Activated T-helper 17 cell treated with anti-CD3 and anti-CD28 coated beads, Interleukin-2, amount 50 U/mL, for 72 hours (primary cell): ENCODE results near the gene WNT4. TPM values are rescaled to one million over a fixed set of nuclear protein-coding genes. Genes with fewer than 3 reads are reported as not detected.

Experiments
- ATAC-seq: fragments of 150-1000 bp; cut with Tn5 transposase; replicated peaks from 2 replicates; pipeline ENCODE4 v1.10.0; 2021; ENCODE audit warnings: mild to moderate bottlenecking, moderate library complexity
- H3K27ac Mint-ChIP-seq: one replicate; pipeline ENCODE4 v1.8.0; 2022; ENCODE audit warnings: mixed read lengths
- H3K27me3 Mint-ChIP-seq: one replicate; pipeline ENCODE4 v1.8.0; 2022; ENCODE audit warnings: mixed read lengths
- H3K36me3 Mint-ChIP-seq: one replicate; pipeline ENCODE4 v1.8.0; 2022; ENCODE audit warnings: low read depth, mild to moderate bottlenecking, mixed read lengths
- H3K4me1 Mint-ChIP-seq: one replicate; pipeline ENCODE4 v1.8.0; 2022; ENCODE audit warnings: mixed read lengths
- H3K4me3 Mint-ChIP-seq: one replicate; pipeline ENCODE4 v1.8.0; 2022; ENCODE audit warnings: mild to moderate bottlenecking, mixed read lengths
- H3K9me3 Mint-ChIP-seq: one replicate; pipeline ENCODE4 v1.8.0; 2022; ENCODE audit warnings: mixed read lengths
- total RNA-seq, 2 donors: library from RNA; stranded (reverse); gene quantifications; one replicate each; pipeline ENCODE4 v1.2.3, GENCODE V29; 2022

WNT4 gene
- total RNA-seq, 2 donors from 2014 or later, result not detected

GRCh38 chr1:22129501-22130117, 13.3 kb downstream of the WNT4 start:
- Mint-ChIP-seq H3K4me1 (no peaks in the 10 kb centered on the region), H3K9me3 (no peaks in the 10 kb centered on the region), H3K27me3 (no peaks in the 10 kb centered on the region), H3K36me3 (no peaks in the 10 kb centered on the region), H3K4me3 (no peak overlapping the region), H3K27ac (no peak overlapping the region)
- ATAC-seq, result no peak

DNA sequence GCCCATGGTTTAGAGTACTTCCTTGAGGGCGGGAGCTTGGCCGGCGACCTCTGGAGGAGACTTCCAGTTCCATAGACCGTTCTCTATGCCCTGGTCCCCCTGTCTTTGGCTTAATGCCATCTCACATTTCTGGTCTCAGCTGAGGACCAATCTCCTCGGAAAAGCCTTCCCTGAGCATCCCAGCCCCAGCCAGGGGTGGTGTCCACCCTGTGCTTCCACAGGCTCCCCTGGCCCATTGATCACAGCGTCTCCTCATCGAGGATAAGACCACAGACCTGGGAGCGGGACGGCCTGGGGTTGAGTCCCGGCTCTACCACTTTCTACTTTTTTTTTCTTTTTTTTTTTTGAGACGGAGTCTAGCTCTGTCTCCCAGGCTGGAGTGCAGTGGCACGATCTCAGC, 14.5 kb downstream of the WNT4 start:
- no peak overlapping the region for H3K27ac Mint-ChIP-seq
- no peaks in the 10 kb centered on the region for H3K27me3 Mint-ChIP-seq
- no peaks in the 10 kb centered on the region for H3K36me3 Mint-ChIP-seq
- H3K4me3 Mint-ChIP-seq, result no peak overlapping the region
- no peak for ATAC-seq
- H3K4me1 Mint-ChIP-seq, result no peaks in the 10 kb centered on the region
- H3K9me3 Mint-ChIP-seq, result no peaks in the 10 kb centered on the region

DNA sequence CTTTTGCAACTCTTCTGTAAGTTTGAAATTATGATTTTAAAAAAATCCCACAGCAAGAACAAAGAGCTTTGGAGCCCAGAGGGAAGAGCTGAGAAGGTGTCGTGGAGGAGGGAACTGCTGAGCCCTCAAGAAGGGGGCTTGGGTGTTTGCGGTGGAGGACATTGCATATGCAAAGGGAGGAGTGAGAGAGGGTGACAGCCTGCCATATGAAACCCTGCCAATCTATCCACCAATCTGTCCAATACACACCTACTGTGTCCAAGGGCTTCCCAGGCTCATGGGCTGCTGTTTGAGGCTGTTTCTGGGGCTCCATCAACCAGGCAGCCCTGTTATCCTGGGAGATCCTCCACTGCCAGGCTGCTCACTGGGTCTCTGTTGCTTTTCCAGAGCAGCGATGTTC, 15.2 kb downstream of the WNT4 start:
- H3K27me3 Mint-ChIP-seq, result no peaks in the 10 kb centered on the region
- no peaks in the 10 kb centered on the region for H3K9me3 Mint-ChIP-seq
- ATAC-seq, result no peak
- no peak overlapping the region for H3K4me3 Mint-ChIP-seq
- H3K36me3 Mint-ChIP-seq, result no peaks in the 10 kb centered on the region
- H3K27ac Mint-ChIP-seq, result no peak overlapping the region
- no peaks in the 10 kb centered on the region for H3K4me1 Mint-ChIP-seq

GRCh38 chr1:22127248-22127647, 15.6 kb downstream of the WNT4 start:
- Mint-ChIP-seq H3K4me3 (no peak overlapping the region), H3K27ac (no peak overlapping the region), H3K27me3 (no peaks in the 10 kb centered on the region), H3K9me3 (no peaks in the 10 kb centered on the region), H3K36me3 (no peaks in the 10 kb centered on the region), H3K4me1 (no peaks in the 10 kb centered on the region)
- no peak for ATAC-seq

GRCh38 chr1:22126531-22126930, 16.4 kb downstream of the WNT4 start:
- peak overlapping the region; percentile 24 for H3K27ac Mint-ChIP-seq
- H3K4me3 Mint-ChIP-seq, result no peak overlapping the region
- no peaks in the 10 kb centered on the region for H3K4me1 Mint-ChIP-seq
- H3K9me3 Mint-ChIP-seq, result no peaks in the 10 kb centered on the region
- no peaks in the 10 kb centered on the region for H3K36me3 Mint-ChIP-seq
- ATAC-seq, result no peak
- no peaks in the 10 kb centered on the region for H3K27me3 Mint-ChIP-seq

- H3K27me3 Mint-ChIP-seq, result no peaks in the 10 kb centered on the region
- H3K27ac Mint-ChIP-seq, result peak overlapping the region; percentile 47
- H3K4me1 Mint-ChIP-seq, result no peaks in the 10 kb centered on the region
- no peak overlapping the region for H3K4me3 Mint-ChIP-seq
- peaks cover under 1% of the 10 kb centered on the region for H3K36me3 Mint-ChIP-seq
- H3K9me3 Mint-ChIP-seq, result no peaks in the 10 kb centered on the region
- no peak for ATAC-seq
These were observed 18.2 kb downstream of the WNT4 start for GRCh38 chr1:22124592-22125229.

DNA sequence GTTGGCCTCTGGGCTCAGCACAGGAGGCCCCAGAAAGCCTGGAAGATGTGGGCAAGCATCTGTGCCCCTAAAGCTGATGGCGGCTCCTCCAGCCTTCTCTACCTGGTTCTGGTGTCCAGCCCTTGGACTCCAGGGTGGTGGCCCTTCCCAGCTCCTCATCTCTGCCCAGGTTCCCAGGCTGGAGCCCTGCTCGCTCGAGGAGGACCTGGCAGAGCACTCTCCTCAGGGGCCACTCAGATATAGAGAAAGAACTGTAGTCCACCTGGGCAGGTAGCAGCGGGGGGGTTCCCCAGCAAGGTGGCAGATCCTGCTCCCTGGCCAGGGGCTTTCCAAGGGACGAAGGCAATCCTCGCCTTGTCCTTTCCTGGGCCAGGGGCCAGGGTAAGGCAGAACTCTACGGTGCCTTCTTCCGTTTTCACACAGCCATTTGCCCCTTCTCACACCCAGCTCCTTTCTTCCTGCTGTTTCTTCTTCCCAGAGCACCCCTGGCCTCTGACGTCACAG, 18.9 kb downstream of the WNT4 start:
- Mint-ChIP-seq H3K27me3 (no peaks in the 10 kb centered on the region), H3K4me3 (no peak overlapping the region), H3K36me3 (peaks cover 8% of the 10 kb centered on the region), H3K27ac (peak overlapping the region; percentile 47), H3K4me1 (peaks cover 2% of the 10 kb centered on the region), H3K9me3 (no peaks in the 10 kb centered on the region)
- ATAC-seq, result no peak

- Mint-ChIP-seq H3K36me3 (peaks cover 12% of the 10 kb centered on the region), H3K27ac (no peak overlapping the region), H3K27me3 (no peaks in the 10 kb centered on the region), H3K9me3 (no peaks in the 10 kb centered on the region), H3K4me3 (no peak overlapping the region), H3K4me1 (peaks cover 6% of the 10 kb centered on the region)
- ATAC-seq, result no peak
These were observed 19.9 kb downstream of the WNT4 start for GRCh38 chr1:22123071-22123390.

DNA sequence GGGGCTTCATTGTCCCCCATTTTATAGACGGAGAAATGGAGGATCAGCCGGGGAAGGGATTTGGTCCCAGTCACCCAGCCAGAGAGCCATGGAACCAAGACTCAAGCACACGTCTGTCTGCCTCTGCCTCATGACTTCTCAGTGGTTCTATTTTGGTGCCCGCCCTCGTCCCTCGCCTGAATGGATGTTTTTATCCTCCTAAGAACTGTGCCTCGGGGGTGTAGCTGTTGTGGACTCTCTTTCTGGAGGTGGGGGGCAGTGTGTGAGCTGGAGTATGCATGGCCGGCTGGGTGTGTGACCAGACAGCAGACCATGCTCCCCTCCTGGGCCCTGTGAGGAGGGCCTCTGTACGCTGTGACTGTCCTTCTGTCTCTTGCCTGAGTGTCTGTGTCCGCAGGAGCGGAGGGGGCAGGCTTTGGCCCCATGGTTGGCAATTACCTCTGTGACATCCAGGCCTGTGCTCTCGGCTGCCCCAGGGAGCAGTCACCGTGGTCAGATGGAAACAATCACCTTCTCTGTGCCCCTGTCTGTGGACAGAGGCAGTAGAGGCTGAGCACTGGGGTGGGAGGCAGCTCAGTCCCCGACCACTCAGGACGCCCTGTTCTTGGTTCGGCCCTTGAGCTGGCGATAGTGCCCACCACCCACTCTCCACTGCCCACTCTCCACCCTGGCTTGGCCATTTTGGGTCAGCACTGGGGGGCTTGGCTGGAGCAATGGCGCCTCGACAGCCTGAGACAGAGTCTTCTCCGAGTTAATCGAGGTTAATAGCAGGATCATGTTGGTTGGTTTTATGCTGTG, 20.4 kb downstream of the WNT4 start:
- Mint-ChIP-seq H3K36me3 (peaks cover 12% of the 10 kb centered on the region), H3K4me3 (no peak overlapping the region)
- ATAC-seq, result no peak

DNA sequence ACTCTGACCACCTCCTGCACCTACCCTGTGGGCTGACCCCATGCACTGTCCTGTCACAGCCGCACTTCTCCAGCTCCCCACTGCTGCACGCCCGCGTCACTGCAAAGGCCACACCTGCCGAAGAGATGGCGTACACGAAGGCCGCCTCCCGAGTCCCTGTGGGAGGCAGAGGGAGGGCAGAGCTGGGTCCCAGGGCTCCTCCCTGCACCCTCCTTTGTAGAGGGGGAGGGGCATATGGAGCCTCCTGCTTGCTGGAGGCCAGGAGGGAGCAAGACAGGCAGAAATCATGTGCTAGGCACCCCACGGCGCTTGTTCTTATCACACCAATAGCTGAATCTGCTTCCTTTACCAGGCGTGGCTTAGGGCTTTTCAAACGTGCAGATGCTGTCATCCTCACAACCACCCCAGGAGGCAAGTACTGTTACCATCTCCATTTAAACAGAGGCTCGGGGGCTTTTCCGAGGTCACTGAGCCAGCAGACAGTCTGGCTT, 21.4 kb downstream of the WNT4 start:
- Mint-ChIP-seq H3K4me3 (no peak overlapping the region), H3K4me1 (peaks cover 11% of the 10 kb centered on the region), H3K27ac (no peak overlapping the region), H3K27me3 (no peaks in the 10 kb centered on the region), H3K9me3 (no peaks in the 10 kb centered on the region), H3K36me3 (peaks cover 22% of the 10 kb centered on the region)
- ATAC-seq, result no peak

More for the DNA sequence above, 20.4 kb downstream of the WNT4 start:
- Mint-ChIP-seq H3K27ac (no peak overlapping the region), H3K4me1 (peaks cover 6% of the 10 kb centered on the region), H3K27me3 (no peaks in the 10 kb centered on the region), H3K9me3 (no peaks in the 10 kb centered on the region)

- H3K36me3 Mint-ChIP-seq, result peaks cover 26% of the 10 kb centered on the region
- no peaks in the 10 kb centered on the region for H3K27me3 Mint-ChIP-seq
- H3K4me3 Mint-ChIP-seq, result no peak overlapping the region
- H3K9me3 Mint-ChIP-seq, result no peaks in the 10 kb centered on the region
- peaks cover 11% of the 10 kb centered on the region for H3K4me1 Mint-ChIP-seq
- ATAC-seq, result no peak
- H3K27ac Mint-ChIP-seq, result peak overlapping the region; percentile 4
These were observed 22.5 kb downstream of the WNT4 start for GRCh38 chr1:22120469-22120790.

- no peaks in the 10 kb centered on the region for H3K27me3 Mint-ChIP-seq
- no peak for ATAC-seq
- peaks cover 11% of the 10 kb centered on the region for H3K4me1 Mint-ChIP-seq
- H3K36me3 Mint-ChIP-seq, result peaks cover 31% of the 10 kb centered on the region
- peak overlapping the region; percentile 82 for H3K27ac Mint-ChIP-seq
- no peak overlapping the region for H3K4me3 Mint-ChIP-seq
- H3K9me3 Mint-ChIP-seq, result no peaks in the 10 kb centered on the region
These were observed 23.1 kb downstream of the WNT4 start for GRCh38 chr1:22119626-22120468.

DNA sequence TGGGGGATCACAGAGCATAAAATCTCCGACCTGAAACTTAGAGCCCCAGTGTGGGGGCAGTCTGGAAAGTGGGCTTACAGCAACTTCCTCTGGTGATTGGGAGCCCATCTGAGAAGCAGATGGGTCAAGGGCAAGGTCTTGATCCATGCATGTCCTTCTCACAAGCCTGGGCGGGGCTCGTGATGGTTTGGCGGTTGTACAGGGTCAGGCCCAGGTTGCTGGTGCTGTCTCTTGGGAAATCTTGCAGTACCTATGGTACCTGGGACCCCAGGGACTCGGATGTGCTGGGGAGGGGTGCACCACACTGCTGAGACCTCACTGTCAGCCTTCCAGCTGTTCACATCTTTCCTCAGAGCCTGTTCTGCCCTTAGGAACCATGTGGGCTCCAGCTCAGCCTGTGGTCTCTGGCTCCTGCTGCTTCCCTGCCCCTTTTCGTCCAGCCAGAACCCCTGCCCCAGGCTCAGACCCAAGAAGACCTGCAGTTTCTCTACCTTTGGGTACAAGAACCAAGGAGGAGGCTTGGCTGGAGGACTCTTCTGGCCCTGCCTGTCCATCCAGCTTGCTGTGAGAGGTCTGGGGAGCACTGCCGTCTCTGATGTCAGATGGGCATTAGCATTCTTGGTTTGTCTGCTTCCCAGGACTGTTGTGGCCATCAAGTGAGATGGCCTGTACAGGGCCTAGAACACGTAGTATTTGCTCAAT, 24.5 kb downstream of the WNT4 start:
- H3K9me3 Mint-ChIP-seq, result no peaks in the 10 kb centered on the region
- peaks cover 33% of the 10 kb centered on the region for H3K36me3 Mint-ChIP-seq
- no peaks in the 10 kb centered on the region for H3K27me3 Mint-ChIP-seq
- peaks cover 11% of the 10 kb centered on the region for H3K4me1 Mint-ChIP-seq
- ATAC-seq, result no peak
- peak overlapping the region; percentile 82 for H3K27ac Mint-ChIP-seq
- H3K4me3 Mint-ChIP-seq, result no peak overlapping the region

- H3K27ac Mint-ChIP-seq, result peak overlapping the region; percentile 82
- H3K4me3 Mint-ChIP-seq, result no peak overlapping the region
- peaks cover 39% of the 10 kb centered on the region for H3K36me3 Mint-ChIP-seq
- no peak for ATAC-seq
- H3K4me1 Mint-ChIP-seq, result peaks cover 15% of the 10 kb centered on the region
- no peaks in the 10 kb centered on the region for H3K9me3 Mint-ChIP-seq
- H3K27me3 Mint-ChIP-seq, result no peaks in the 10 kb centered on the region
These were observed 25.0 kb downstream of the WNT4 start for GRCh38 chr1:22117851-22118250.
